KOPT-K1 (cell line): ENCODE results near the gene ACSL4.
"Not testable (repeated sequence)": the region's sequence is repeated elsewhere in the genome, so short reads cannot be mapped to it uniquely, and the experiment has no call there.

Source experiments
- H3K27ac ChIP-seq: fragments of 200-600 bp; sonication (generic); 2 replicates; pipeline ENCODE4 v1.5.1; 2016; ENCODE audit warnings: antibody characterized with exemption, mild to moderate bottlenecking, low read depth, low read length; ENCODE audit not compliant: poor library complexity, severe bottlenecking
- H3K36me3 ChIP-seq: fragments of 200-600 bp; sonication (generic); 2 replicates; pipeline ENCODE4 v1.5.1; 2017; ENCODE audit warnings: antibody characterized with exemption, mild to moderate bottlenecking, low read length, moderate library complexity; ENCODE audit not compliant: insufficient read depth
- H3K9me3 ChIP-seq: fragments of 200-600 bp; sonication (generic); 2 replicates; pipeline ENCODE4 v1.5.1; 2017; ENCODE audit warnings: antibody characterized with exemption, low read length, mild to moderate bottlenecking; ENCODE audit not compliant: insufficient read depth, poor library complexity, severe bottlenecking

ACSL4 gene

GRCh38 chrX:109707720-109708119 lies 25.3 kb downstream of the ACSL4 start:
- H3K36me3 ChIP-seq, result peaks cover 13% of the 10 kb centered on the region
- H3K9me3 ChIP-seq, result no peaks in the 10 kb centered on the region
- H3K27ac ChIP-seq, result no peak overlapping the region

- no peak overlapping the region for H3K27ac ChIP-seq
- no peaks in the 10 kb centered on the region for H3K9me3 ChIP-seq
- peaks cover 9% of the 10 kb centered on the region for H3K36me3 ChIP-seq
These were observed 25.7 kb downstream of the ACSL4 start for GRCh38 chrX:109707319-109707718.

- no peaks in the 10 kb centered on the region for H3K36me3 ChIP-seq
- no peak overlapping the region for H3K27ac ChIP-seq
- H3K9me3 ChIP-seq, result no peaks in the 10 kb centered on the region
These were observed 28.5 kb downstream of the ACSL4 start for GRCh38 chrX:109704563-109704962.

- H3K27ac ChIP-seq, result no peak overlapping the region
- peaks cover 33% of the 10 kb centered on the region for H3K36me3 ChIP-seq
- no peaks in the 10 kb centered on the region for H3K9me3 ChIP-seq
These were observed 35.2 kb downstream of the ACSL4 start for GRCh38 chrX:109697855-109698254.

GRCh38 chrX:109696146-109696740 lies 36.8 kb downstream of the ACSL4 start:
- H3K27ac ChIP-seq, result no peak overlapping the region
- H3K36me3 ChIP-seq, result peaks cover 33% of the 10 kb centered on the region
- H3K9me3 ChIP-seq, result no peaks in the 10 kb centered on the region

- Histone ChIP-seq H3K36me3 (peaks cover 33% of the 10 kb centered on the region), H3K9me3 (no peaks in the 10 kb centered on the region), H3K27ac (no peak overlapping the region)
These were observed 37.4 kb downstream of the ACSL4 start for GRCh38 chrX:109695637-109696036.

- Histone ChIP-seq H3K36me3 (peaks cover 33% of the 10 kb centered on the region), H3K27ac (no peak overlapping the region), H3K9me3 (no peaks in the 10 kb centered on the region)
These were observed 41.3 kb downstream of the ACSL4 start for GRCh38 chrX:109691752-109692151.

GRCh38 chrX:109691277-109691676 lies 41.8 kb downstream of the ACSL4 start:
- H3K9me3 ChIP-seq, result no peaks in the 10 kb centered on the region

GRCh38 chrX:109687903-109688302 lies 45.2 kb downstream of the ACSL4 start:
- no peak overlapping the region for H3K27ac ChIP-seq
- H3K36me3 ChIP-seq, result peaks cover 7% of the 10 kb centered on the region; the same call in 1 of the 2 replicates
- no peaks in the 10 kb centered on the region for H3K9me3 ChIP-seq

More at GRCh38 chrX:109691277-109691676, 41.8 kb downstream of the ACSL4 start:
- Histone ChIP-seq H3K27ac (no peak overlapping the region), H3K36me3 (peaks cover 30% of the 10 kb centered on the region)

GRCh38 chrX:109685656-109686078 lies 47.4 kb downstream of the ACSL4 start:
- H3K9me3 ChIP-seq, result no peaks in the 10 kb centered on the region
- no peak overlapping the region for H3K27ac ChIP-seq
- peaks cover 30% of the 10 kb centered on the region for H3K36me3 ChIP-seq

GRCh38 chrX:109684136-109684535 lies 48.9 kb downstream of the ACSL4 start:
- Histone ChIP-seq H3K36me3 (peaks cover 43% of the 10 kb centered on the region), H3K27ac (no peak overlapping the region)

GRCh38 chrX:109681475-109682081 lies 51.5 kb downstream of the ACSL4 start:
- no peak overlapping the region for H3K27ac ChIP-seq
- H3K9me3 ChIP-seq, result no peaks in the 10 kb centered on the region
- H3K36me3 ChIP-seq, result peaks cover 61% of the 10 kb centered on the region

More at GRCh38 chrX:109684136-109684535, 48.9 kb downstream of the ACSL4 start:
- no peaks in the 10 kb centered on the region for H3K9me3 ChIP-seq

- Histone ChIP-seq H3K36me3 (peaks cover 79% of the 10 kb centered on the region), H3K9me3 (no peaks in the 10 kb centered on the region), H3K27ac (no peak overlapping the region)
These were observed 53.2 kb downstream of the ACSL4 start for GRCh38 chrX:109679820-109680219.

- no peaks in the 10 kb centered on the region for H3K9me3 ChIP-seq
- no peak overlapping the region for H3K27ac ChIP-seq
- H3K36me3 ChIP-seq, result peaks cover 64% of the 10 kb centered on the region
These were observed 60.8 kb downstream of the ACSL4 start for GRCh38 chrX:109672239-109672638.

- not testable (repeated sequence) for H3K27ac ChIP-seq, H3K9me3 ChIP-seq
- peaks cover 69% of the 10 kb centered on the region for H3K36me3 ChIP-seq
These were observed 61.9 kb downstream of the ACSL4 start for GRCh38 chrX:109671170-109671569.

- Histone ChIP-seq H3K27ac (no peak overlapping the region), H3K9me3 (no peaks in the 10 kb centered on the region), H3K36me3 (peaks cover 69% of the 10 kb centered on the region)
These were observed 65.1 kb downstream of the ACSL4 start for GRCh38 chrX:109667986-109668385.
